GM18511 (cell line): ENCODE data around the gene FAM171A2.
"Not testable (repeated sequence)": the region's sequence is repeated elsewhere in the genome, so short reads cannot be mapped to it uniquely, and the experiment has no call there.

Experiments used
- ATAC-seq: cut with Tn5 transposase; IDR thresholded peaks from one replicate; pipeline ENCODE4 v1.9.1; 2021; ENCODE audit warnings: mild to moderate bottlenecking, moderate library complexity; ENCODE audit not compliant: unreplicated experiment

FAM171A2 gene

DNA sequence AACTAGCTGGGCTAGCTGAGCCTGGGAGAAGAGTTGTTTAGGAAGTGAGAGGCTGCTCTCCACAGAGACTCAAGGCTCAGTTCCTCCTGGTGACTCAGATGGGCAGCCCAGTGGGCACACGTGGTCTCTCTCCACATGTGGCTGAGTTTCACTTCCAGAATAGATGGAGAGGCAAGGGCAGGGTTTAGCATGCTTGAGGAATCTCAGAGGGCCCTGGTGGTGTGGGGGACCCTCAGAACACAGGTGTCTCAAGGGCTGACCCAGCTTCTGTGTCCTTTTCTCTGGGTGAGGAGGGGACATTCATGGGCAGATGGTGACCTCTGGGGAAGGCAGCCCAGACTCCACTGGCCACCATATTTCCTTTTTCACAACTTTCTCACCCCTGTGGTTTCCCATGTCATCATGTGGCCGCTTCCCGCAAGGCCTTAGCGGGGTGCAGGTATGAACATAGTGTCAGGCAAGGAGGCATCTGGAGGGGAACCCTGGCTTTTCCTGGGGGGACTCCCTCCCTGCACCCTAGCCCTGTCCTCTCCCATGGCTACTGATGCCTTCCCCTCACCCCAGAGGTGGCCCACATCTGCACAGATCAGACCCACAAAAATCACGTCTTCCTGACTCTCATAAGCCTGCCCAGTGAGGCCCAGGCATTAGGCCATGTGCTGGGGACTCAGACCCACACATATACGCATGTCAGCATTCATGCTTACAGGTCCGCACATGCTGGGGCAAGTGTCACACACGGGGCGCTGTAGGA is 15.2 kb downstream of the FAM171A2 start:
- ATAC-seq = peak; percentile 55

DNA sequence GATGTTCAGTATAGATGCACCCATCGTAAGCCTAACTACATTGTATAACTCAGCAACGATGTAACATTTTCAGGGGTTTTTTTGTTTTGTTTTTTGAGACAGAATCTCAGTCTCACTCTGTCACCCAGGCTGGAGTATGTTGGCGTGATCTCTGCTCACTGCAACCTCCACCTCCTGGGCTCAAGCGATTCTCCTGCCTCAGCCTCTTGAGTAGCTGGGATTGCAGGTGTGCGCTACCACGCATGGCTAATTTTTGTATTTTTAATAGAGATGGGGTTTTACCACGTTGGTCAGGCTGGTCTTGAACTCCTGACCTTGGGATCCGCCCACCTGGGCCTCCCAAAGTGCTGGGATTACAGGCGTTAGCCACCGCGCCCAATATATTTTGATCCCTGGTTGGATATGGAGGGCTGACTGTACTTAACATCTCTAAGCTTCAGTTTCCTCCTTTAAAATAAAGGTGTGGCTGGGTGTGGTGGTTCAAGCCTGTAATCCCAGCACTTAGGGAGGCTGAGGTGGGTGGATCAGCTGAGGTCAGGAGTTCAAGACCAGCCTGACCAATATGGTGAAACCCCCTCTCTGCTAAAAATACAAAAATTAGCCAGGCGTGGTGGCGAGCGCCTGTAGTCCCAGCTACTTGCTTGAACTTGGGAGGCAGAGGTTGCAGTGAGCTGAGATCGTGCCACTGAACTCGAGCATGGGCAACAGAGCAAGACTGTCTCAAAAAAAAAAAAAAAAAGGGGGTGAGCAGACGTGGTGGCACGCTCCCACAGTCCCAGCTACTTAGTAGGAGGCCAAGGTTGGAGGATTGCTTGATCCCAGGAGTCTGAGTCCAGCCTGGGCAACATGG is 16.2 kb downstream of the FAM171A2 start:
- not testable (repeated sequence) for ATAC-seq

- no peak for ATAC-seq
These were observed 17.4 kb downstream of the FAM171A2 start for GRCh38 chr17:44346064-44346844.

- no peak for ATAC-seq
These were observed 18.1 kb downstream of the FAM171A2 start for GRCh38 chr17:44345454-44346026.

DNA sequence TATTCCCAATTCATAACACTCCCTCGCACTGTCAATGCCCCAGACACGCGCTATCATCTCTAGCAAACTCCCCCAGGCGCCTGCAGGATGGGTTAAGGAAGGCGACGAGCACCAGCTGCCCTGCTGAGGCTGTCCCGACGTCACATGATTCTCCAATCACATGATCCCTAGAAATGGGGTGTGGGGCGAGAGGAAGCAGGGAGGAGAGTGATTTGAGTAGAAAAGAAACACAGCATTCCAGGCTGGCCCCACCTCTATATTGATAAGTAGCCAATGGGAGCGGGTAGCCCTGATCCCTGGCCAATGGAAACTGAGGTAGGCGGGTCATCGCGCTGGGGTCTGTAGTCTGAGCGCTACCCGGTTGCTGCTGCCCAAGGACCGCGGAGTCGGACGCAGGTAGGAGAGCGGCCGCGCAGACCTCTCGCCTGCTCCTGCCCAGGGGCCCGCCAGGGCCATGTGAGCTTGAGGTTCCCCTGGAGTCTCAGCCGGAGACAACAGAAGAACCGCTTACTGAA is 18.7 kb downstream of the FAM171A2 start, which contains the start of gene GRN:
TSS of gene GRN (plus strand) at position 364 of the 515 bp plus-strand sequence. CDS start 3,863 bp downstream, outside the sequence.
- peak; percentile 69 for ATAC-seq

DNA sequence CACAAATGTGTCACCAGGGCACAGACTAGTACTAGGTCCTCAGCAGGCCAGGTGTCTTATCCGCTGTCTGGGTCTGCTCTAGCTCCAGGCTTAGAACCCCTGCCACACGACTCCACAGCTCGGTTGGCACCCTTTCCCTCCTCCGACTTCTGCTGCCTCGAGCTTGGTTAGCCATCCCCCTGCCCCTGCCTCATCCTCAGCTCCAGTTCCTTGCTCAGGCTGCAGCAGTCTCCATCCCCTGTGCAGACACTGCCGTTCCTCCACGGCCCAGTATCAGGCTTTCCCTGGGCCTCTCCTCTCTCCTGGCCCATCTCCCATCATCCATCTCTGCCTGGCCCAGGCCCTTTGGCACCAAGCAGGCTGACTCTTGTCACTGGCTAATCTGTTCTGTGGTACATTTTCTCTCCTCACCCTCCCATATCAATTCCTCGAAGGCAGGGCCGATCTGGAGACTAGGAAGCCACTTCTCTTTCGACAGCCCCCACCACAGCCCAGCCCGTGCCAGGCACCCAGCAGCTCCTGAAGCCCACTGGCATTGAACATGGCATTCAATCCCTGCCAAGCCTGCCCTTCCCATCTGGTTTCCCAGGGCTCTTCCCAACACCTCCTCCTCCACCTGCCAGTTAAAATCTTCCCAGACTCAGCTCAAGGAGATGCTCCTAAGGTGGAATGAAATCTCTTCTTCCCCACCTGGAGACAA is 20.0 kb downstream of the FAM171A2 start:
- no peak for ATAC-seq

GRCh38 chr17:44340553-44340952 is 23.1 kb downstream of the FAM171A2 start:
- not testable (repeated sequence) for ATAC-seq

GRCh38 chr17:44338702-44339101 is 25.0 kb downstream of the FAM171A2 start:
- no peak for ATAC-seq

GRCh38 chr17:44335968-44336367 is 27.7 kb downstream of the FAM171A2 start:
- ATAC-seq = no peak

GRCh38 chr17:44335564-44335963 is 28.1 kb downstream of the FAM171A2 start:
- no peak for ATAC-seq

GRCh38 chr17:44334727-44335126 is 28.9 kb downstream of the FAM171A2 start:
- ATAC-seq = no peak

GRCh38 chr17:44334315-44334714 is 29.3 kb downstream of the FAM171A2 start:
- no peak for ATAC-seq

DNA sequence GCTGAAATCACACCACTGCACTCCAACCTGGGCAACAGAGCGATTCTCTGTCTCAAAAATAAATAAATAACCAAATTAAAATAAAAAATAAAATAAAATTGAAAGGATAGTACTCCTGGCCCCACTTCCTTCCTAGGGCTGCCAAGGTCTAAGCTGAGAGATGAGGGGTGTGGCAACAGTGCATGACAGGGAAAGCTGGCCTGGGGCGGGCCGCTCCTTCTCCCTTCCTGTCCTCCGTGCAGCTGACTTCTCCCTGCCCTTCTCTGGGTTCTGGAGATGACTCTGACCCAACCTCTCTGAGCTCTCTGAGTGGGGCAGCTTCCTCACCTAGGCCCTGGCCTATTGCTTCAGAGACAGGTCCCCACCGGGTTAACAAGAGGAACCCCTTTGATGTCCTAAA is 30.3 kb downstream of the FAM171A2 start:
- ATAC-seq = no peak

DNA sequence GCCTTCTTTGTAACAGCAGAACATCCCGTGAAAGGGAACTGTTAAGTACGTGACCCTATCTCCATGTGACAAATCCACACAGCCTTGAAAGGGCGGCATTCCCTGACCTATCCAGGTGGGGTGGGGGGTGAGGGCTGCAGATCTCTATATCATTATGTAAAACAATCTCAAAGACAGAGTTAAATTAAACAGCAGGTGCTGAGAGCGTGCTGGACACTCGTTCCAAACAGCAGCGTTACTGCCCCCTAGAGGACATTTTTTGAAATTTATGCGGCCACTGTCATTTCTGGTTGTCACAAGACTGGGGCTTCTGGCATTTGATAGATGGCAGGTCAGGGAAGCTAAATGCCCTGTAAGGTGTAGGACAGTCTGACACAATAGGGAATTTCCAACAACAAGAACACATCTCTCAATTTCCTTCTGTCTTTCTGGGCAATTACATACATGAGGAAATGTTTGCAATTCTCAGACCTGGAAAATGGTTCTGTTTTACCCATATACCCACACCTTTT is 32.3 kb downstream of the FAM171A2 start:
- no peak for ATAC-seq

DNA sequence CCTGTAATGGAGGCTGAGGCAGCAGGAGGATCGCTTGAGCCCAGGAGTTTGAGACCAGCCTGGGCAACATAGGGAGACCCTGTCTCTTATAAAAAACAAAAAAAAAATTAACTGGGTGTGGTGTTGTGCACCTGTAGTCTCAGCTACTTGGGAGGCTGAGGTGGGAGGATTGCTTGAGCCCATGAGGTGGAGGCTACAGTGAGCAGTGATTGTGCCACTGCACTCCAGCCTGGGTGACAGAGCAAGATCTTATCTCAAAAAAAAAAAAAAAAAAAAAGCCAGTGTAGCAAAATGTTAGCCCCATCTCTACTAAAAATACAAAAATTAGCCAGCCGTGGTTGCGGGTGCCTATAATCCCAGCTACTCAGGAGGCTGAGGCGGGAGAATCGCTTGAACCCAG is 33.4 kb downstream of the FAM171A2 start:
- ATAC-seq = not testable (repeated sequence)

- ATAC-seq = not testable (repeated sequence)
These were observed 34.1 kb downstream of the FAM171A2 start for GRCh38 chr17:44329516-44329915.

GRCh38 chr17:44327715-44328449 is 35.8 kb downstream of the FAM171A2 start:
- no peak for ATAC-seq

DNA sequence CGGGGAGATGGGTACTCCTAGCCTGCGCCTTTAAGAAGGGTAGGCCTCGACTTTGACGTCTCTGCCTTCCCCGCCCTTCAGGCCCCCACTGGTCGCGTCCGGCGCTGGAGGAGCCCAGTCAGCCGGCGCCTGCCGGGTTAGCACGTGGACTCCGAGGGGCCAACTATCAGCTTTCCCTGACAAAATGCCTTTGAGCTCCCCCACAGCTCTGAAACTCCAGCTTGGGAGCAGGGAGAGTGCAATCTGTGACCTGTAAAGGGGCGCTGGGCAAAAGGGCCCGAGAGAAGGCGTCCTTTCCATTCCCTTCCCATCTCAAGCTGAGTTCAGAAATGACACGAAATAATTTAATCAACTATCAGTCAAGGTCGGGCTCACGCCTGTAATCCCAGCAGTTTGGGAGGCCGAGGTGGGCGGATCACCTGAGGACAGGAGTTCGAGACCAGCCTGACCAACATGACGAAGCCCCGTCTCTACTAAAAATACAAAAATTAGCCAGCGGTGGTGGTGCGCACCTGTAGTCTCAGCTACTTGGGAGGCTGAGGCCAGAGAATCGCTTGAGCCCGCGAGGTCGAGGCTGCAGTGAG is 36.7 kb downstream of the FAM171A2 start:
- peak; percentile 42 for ATAC-seq
